ENCODE measurements around the gene ASB9. TPM values are rescaled to one million over a fixed set of nuclear protein-coding genes. Genes with fewer than 3 reads are reported as not detected.

ASB9 gene
- total RNA-seq, 1 experiment from 2014 or later = 6.5 TPM

GRCh38 chrX:15214588-15214987, 55.3 kb downstream of the ASB9 start:
- H3K36me3 ChIP-seq (ENCODE audit: control insufficient read depth, insufficient read depth, low read length) = no peaks in the 10 kb centered on the region
- CTCF ChIA-PET = no interaction called here
- POLR2A ChIA-PET = no interaction called here
- no TSS peak for BruUV-seq (replicated peaks)
- H3K27me3 ChIP-seq (ENCODE audit: control insufficient read depth, insufficient read depth, low read length) = no peaks in the 10 kb centered on the region
- no peak for DNase-seq (ENCODE audit: low read depth, low spot score)
- TF ChIP-seq CTCF (IDR thresholded peaks at IDR 0.05) = no peak
- no peak for TF ChIP-seq POLR2AphosphoS5 (IDR thresholded peaks at IDR 0.05; ENCODE audit: low read depth, low read length)
- TF ChIP-seq TCF7L2 (IDR thresholded peaks at IDR 0.05; ENCODE audit: low read depth, low read length) = no peak
- TF ChIP-seq, protein P1, sequence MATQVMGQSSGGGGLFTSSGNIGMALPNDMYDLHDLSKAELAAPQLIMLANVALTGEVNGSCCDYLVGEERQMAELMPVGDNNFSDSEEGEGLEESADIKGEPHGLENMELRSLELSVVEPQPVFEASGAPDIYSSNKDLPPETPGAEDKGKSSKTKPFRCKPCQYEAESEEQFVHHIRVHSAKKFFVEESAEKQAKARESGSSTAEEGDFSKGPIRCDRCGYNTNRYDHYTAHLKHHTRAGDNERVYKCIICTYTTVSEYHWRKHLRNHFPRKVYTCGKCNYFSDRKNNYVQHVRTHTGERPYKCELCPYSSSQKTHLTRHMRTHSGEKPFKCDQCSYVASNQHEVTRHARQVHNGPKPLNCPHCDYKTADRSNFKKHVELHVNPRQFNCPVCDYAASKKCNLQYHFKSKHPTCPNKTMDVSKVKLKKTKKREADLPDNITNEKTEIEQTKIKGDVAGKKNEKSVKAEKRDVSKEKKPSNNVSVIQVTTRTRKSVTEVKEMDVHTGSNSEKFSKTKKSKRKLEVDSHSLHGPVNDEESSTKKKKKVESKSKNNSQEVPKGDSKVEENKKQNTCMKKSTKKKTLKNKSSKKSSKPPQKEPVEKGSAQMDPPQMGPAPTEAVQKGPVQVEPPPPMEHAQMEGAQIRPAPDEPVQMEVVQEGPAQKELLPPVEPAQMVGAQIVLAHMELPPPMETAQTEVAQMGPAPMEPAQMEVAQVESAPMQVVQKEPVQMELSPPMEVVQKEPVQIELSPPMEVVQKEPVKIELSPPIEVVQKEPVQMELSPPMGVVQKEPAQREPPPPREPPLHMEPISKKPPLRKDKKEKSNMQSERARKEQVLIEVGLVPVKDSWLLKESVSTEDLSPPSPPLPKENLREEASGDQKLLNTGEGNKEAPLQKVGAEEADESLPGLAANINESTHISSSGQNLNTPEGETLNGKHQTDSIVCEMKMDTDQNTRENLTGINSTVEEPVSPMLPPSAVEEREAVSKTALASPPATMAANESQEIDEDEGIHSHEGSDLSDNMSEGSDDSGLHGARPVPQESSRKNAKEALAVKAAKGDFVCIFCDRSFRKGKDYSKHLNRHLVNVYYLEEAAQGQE (IDR thresholded peaks at IDR 0.05; ENCODE audit: insufficient read depth in 1 of 2, low read depth in 2 of 2, low read length in 1 of 2) = no peak
- no peak for TF ChIP-seq SIN3A (IDR thresholded peaks at IDR 0.05; ENCODE audit: borderline replicate concordance, insufficient read depth, low read depth, low read length)
- ATAC-seq = no peak
- in situ Hi-C loops (cut with HindIII; ENCODE audit: low pct_unique_long_range_greater_than_20kb, low sequenced_read_pairs) = no loop called here
- intact Hi-C loops (cut with micrococcal nuclease; ENCODE audit: unreplicated experiment) = no loop called here
- H3K9me3 ChIP-seq (ENCODE audit: control insufficient read depth, insufficient read depth, low read depth, low read length) = no peaks in the 10 kb centered on the region
- no peaks in the 10 kb centered on the region for H3K4me1 ChIP-seq (ENCODE audit: control insufficient read depth, insufficient read depth, low read length)
- no peak overlapping the region for H3K27ac ChIP-seq (ENCODE audit: low read length)
- no peak overlapping the region for H3K4me3 ChIP-seq (ENCODE audit: low read depth in 2 of 2, low read length in 2 of 2)

DNA sequence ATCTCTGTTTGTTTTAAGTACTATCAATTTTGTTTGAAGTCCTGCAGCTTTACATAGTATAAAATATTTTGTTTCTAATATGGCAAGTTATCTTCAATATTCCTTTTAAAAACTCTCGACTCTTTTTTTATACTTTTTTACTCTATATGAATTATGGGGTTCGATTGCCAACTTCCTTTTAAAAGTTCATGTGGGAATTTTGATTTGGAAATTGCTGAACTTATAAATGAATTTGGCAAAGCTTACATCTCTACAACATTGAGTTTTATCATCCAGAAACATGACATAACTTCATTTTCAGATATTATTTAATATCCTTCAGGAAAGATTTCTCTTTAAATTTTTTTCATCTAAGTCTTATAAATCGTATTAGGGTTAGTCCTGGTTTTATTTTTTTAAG, 60.8 kb downstream of the ASB9 start:
- Histone ChIP-seq H3K27me3 (ENCODE audit: control insufficient read depth, insufficient read depth, low read length) (no peaks in the 10 kb centered on the region), H3K36me3 (ENCODE audit: control insufficient read depth, insufficient read depth, low read length) (no peaks in the 10 kb centered on the region), H3K27ac (ENCODE audit: low read length) (no peak overlapping the region), H3K4me3 (ENCODE audit: low read depth in 2 of 2, low read length in 2 of 2) (no peak overlapping the region), H3K9me3 (ENCODE audit: control insufficient read depth, insufficient read depth, low read depth, low read length) (no peaks in the 10 kb centered on the region), H3K4me1 (ENCODE audit: control insufficient read depth, insufficient read depth, low read length) (no peaks in the 10 kb centered on the region)
- in situ Hi-C loops (cut with HindIII; ENCODE audit: low pct_unique_long_range_greater_than_20kb, low sequenced_read_pairs) (no loop called here), intact Hi-C loops (cut with micrococcal nuclease; ENCODE audit: unreplicated experiment) (no loop called here)
- no peak for TF ChIP-seq CTCF (IDR thresholded peaks at IDR 0.05)
- no peak for TF ChIP-seq SIN3A (IDR thresholded peaks at IDR 0.05; ENCODE audit: borderline replicate concordance, insufficient read depth, low read depth, low read length)
- TF ChIP-seq, protein P1 (IDR thresholded peaks at IDR 0.05; ENCODE audit: insufficient read depth in 1 of 2, low read depth in 2 of 2, low read length in 1 of 2) = no peak
- no peak for TF ChIP-seq POLR2AphosphoS5 (IDR thresholded peaks at IDR 0.05; ENCODE audit: low read depth, low read length)
- TF ChIP-seq TCF7L2 (IDR thresholded peaks at IDR 0.05; ENCODE audit: low read depth, low read length) = no peak
- DNase-seq (ENCODE audit: low read depth, low spot score) (no peak), ATAC-seq (no peak)
- ChIA-PET CTCF (no interaction called here), POLR2A (no interaction called here)
- no TSS peak for BruUV-seq (replicated peaks)
